Gastroesophageal sphincter (tissue), 4 donors: Measurements from ENCODE around the gene SEMA4D. TPM values are rescaled to one million over a fixed set of nuclear protein-coding genes. Genes with fewer than 3 reads are reported as not detected.

Source experiments
- ATAC-seq: fragments of 150-250 bp; one replicate; pipeline ENCODE4 v1.9.1; 2016; ENCODE audit warnings: mild to moderate bottlenecking, moderate library complexity
- H3K27ac ChIP-seq, 4 donors: fragments of 200-600 bp; sonication (generic) in 3 of 4; 1 replicate in 3 of 4; 2 replicates in 1 of 4; pipeline ENCODE4 v1.5.1; 2016 to 2019
- H3K27me3 ChIP-seq: fragments of 200-600 bp; sonication (generic); one replicate; pipeline ENCODE4 v1.5.1; 2019
- H3K36me3 ChIP-seq, 2 donors: fragments of 200-600 bp; sonication (generic); one replicate each; pipeline ENCODE4 v1.5.1; 2019; ENCODE audit warnings: control low read depth in 1 of 2
- H3K4me1 ChIP-seq, 3 donors: fragments of 200-600 bp; sonication (generic); 1 replicate in 2 of 3; 2 replicates in 1 of 3; pipeline ENCODE4 v1.5.1; 2016 to 2019; ENCODE audit warnings: control low read depth in 2 of 3
- H3K4me3 ChIP-seq, 2 donors: fragments of 200-600 bp; sonication (generic); one replicate each; pipeline ENCODE4 v1.5.1; 2019; ENCODE audit warnings: mild to moderate bottlenecking in 1 of 2, moderate library complexity in 1 of 2
- H3K9me3 ChIP-seq, 3 donors: fragments of 200-600 bp; sonication (generic); one replicate each; pipeline ENCODE4 v1.5.1; 2017 to 2019; ENCODE audit warnings: control low read depth in 2 of 3
- CTCF ChIP-seq, 4 experiments: fragments of 200-600 bp in 2 of 4; fragments of 450-650 bp in 2 of 4; sonication (generic) in 1 of 4; IDR thresholded peaks; one replicate each; pipeline ENCODE4 v1.5.1; 2017 to 2019; ENCODE audit warnings: antibody characterized with exemption in 4 of 4, mild to moderate bottlenecking in 2 of 4, moderate library complexity in 2 of 4
- EP300 ChIP-seq: sonication (generic); formaldehyde crosslinking; IDR thresholded peaks from one replicate; pipeline ENCODE4 v1.6.1; 2017; ENCODE audit warnings: antibody characterized with exemption, mild to moderate bottlenecking
- POLR2A ChIP-seq, 2 donors: fragments of 450-650 bp; IDR thresholded peaks; one replicate each; pipeline ENCODE4 v1.6.1; 2017; ENCODE audit warnings: antibody characterized with exemption in 2 of 2, mild to moderate bottlenecking in 2 of 2, moderate library complexity in 1 of 2
- POLR2AphosphoS5 ChIP-seq: sonication (generic); formaldehyde crosslinking; IDR thresholded peaks from one replicate; pipeline ENCODE4 v1.6.1; 2017; ENCODE audit warnings: antibody characterized with exemption
- WGBS, 2 donors: methylation state at CpG; one replicate each; pipeline ENCODE4 v1.1.5; 2018; ENCODE audit warnings: low coverage in 1 of 2; 5-methylcytosine and 5-hydroxymethylcytosine counted together
- total RNA-seq, 4 donors: library from RNA; depleted of rRNA; stranded (reverse); fragments of >200 nt; gene quantifications; one replicate each; pipeline ENCODE4 v1.1.0, GENCODE V29; 2016

The SEMA4D gene
- total RNA-seq, 4 donors from 2014 or later, result 4.4 to 12.0 (median 6.5) TPM

- no peak for ATAC-seq
- Histone ChIP-seq H3K4me3 (no peak overlapping the region), H3K27ac (no peak overlapping the region), H3K27me3 (no peaks in the 10 kb centered on the region), H3K9me3 (peaks cover 0 to 9% (median 0%) of the 10 kb centered on the region in 3 donors), H3K36me3 (no peaks in the 10 kb centered on the region), H3K4me1 (no peaks in the 10 kb centered on the region)
- WGBS, 2 donors, result 71 to 80% methylated on average over 11 to 13 of the region's 13 CpGs
- TF ChIP-seq CTCF (IDR thresholded peaks at IDR 0.05) (no peak), POLR2AphosphoS5 (no peak), POLR2A (IDR thresholded peaks at IDR 0.05) (no peak), EP300 (no peak)
These were observed 8.1 kb downstream of the SEMA4D start for GRCh38 chr9:89489548-89490530.

- no peak for ATAC-seq
- H3K4me1 ChIP-seq, result peaks cover 0 to 3% (median 0%) of the 10 kb centered on the region in 3 donors
- H3K27ac ChIP-seq, result no peak overlapping the region
- H3K27me3 ChIP-seq, result no peaks in the 10 kb centered on the region
- H3K36me3 ChIP-seq, result no peaks in the 10 kb centered on the region
- no peak for TF ChIP-seq POLR2A (IDR thresholded peaks at IDR 0.05)
- TF ChIP-seq EP300, result no peak
- TF ChIP-seq CTCF (IDR thresholded peaks at IDR 0.05), result no peak
- no peak for TF ChIP-seq POLR2AphosphoS5
- H3K4me3 ChIP-seq, result no peak overlapping the region
- 80 to 81% methylated on average over 7 of the region's 7 CpGs for WGBS, 2 donors
- peaks cover 0 to 9% (median 0%) of the 10 kb centered on the region in 3 donors for H3K9me3 ChIP-seq
These were observed 9.0 kb downstream of the SEMA4D start for GRCh38 chr9:89488936-89489335.

GRCh38 chr9:89488131-89488530, 9.8 kb downstream of the SEMA4D start:
- H3K9me3 ChIP-seq, result peaks cover 0 to 9% (median 0%) of the 10 kb centered on the region in 3 donors
- WGBS, 2 donors, result 92 to 95% methylated on average over 3 to 5 of the region's 5 CpGs
- H3K4me1 ChIP-seq, result peaks cover 0 to 5% (median 0%) of the 10 kb centered on the region in 3 donors
- H3K27ac ChIP-seq, result no peak overlapping the region
- no peaks in the 10 kb centered on the region for H3K27me3 ChIP-seq
- H3K4me3 ChIP-seq, result no peak overlapping the region
- no peaks in the 10 kb centered on the region for H3K36me3 ChIP-seq
- ATAC-seq, result no peak
- TF ChIP-seq POLR2A (IDR thresholded peaks at IDR 0.05) (no peak), EP300 (no peak), CTCF (IDR thresholded peaks at IDR 0.05) (no peak), POLR2AphosphoS5 (no peak)

- H3K4me3 ChIP-seq, result no peak overlapping the region
- no peaks in the 10 kb centered on the region for H3K27me3 ChIP-seq
- peaks cover 0 to 5% (median 0%) of the 10 kb centered on the region in 3 donors for H3K4me1 ChIP-seq
- ATAC-seq, result no peak
- no peaks in the 10 kb centered on the region for H3K36me3 ChIP-seq
- H3K9me3 ChIP-seq, result peaks cover 0 to 9% (median 0%) of the 10 kb centered on the region in 3 donors
- no peak for TF ChIP-seq CTCF (IDR thresholded peaks at IDR 0.05)
- no peak for TF ChIP-seq POLR2AphosphoS5
- TF ChIP-seq POLR2A (IDR thresholded peaks at IDR 0.05), result no peak
- no peak for TF ChIP-seq EP300
- H3K27ac ChIP-seq, result no peak overlapping the region
These were observed 11.2 kb downstream of the SEMA4D start for GRCh38 chr9:89486681-89487080.
